ENCODE measurements around the gene SNCA.

The SNCA gene

GRCh38 chr4:89716893-89717292 is 120.1 kb downstream of the SNCA start:
- WGBS (ENCODE audit: insufficient coverage), result 98% methylated on average over 6 of the region's 6 CpGs
- Histone ChIP-seq H3K4me1 (ENCODE audit: control extremely low read depth in 1 of 4, control insufficient read depth in 4 of 4, insufficient read depth in 4 of 4, low read length in 3 of 4) (no peaks in the 10 kb centered on the region), H3K27me3 (replicated peaks in 2 of 5; ENCODE audit: control insufficient read depth in 4 of 5, insufficient read depth in 5 of 5, low read length in 4 of 5) (no peaks in the 10 kb centered on the region), H3K27ac (ENCODE audit: insufficient read depth in 1 of 2, low read depth in 1 of 2, low read length in 2 of 2, poor library complexity in 1 of 2, severe bottlenecking in 2 of 2) (no peak overlapping the region), H3K9me3 (ENCODE audit: control extremely low read depth in 1 of 5, control insufficient read depth in 4 of 5, insufficient read depth in 2 of 5, low read depth in 1 of 5, low read length in 4 of 5) (peaks cover 0 to 4% (median 0%) of the 10 kb centered on the region in 5 experiments), H3K36me3 (ENCODE audit: control insufficient read depth in 4 of 4, insufficient read depth in 4 of 4, low read length in 3 of 4) (no peaks in the 10 kb centered on the region), H3K4me3 (ENCODE audit: control insufficient read depth in 1 of 7, extremely low read depth in 1 of 7, insufficient read depth in 4 of 7, low read depth in 2 of 7, low read length in 6 of 7) (no peak overlapping the region)
- POLR2A ChIA-PET, result no interaction called here
- DNase-seq, result no peak
- CTCF ChIA-PET, result interaction anchor here (2.0 kb wide), 1 partner anchor 9 kb away, joined by 4 read pairs; no protein-coding TSS in a partner anchor

GRCh38 chr4:89715631-89716030 is 121.3 kb downstream of the SNCA start:
- no peak overlapping the region for H3K27ac ChIP-seq (ENCODE audit: insufficient read depth in 1 of 2, low read depth in 1 of 2, low read length in 2 of 2, poor library complexity in 1 of 2, severe bottlenecking in 2 of 2)
- peaks cover 0 to 4% (median 0%) of the 10 kb centered on the region in 5 experiments for H3K9me3 ChIP-seq (ENCODE audit: control extremely low read depth in 1 of 5, control insufficient read depth in 4 of 5, insufficient read depth in 2 of 5, low read depth in 1 of 5, low read length in 4 of 5)
- POLR2A ChIA-PET, result interaction anchor here (0.7 kb wide), 1 partner anchor 1619 kb away, joined by 3 read pairs; no protein-coding TSS in a partner anchor
- DNase-seq, result no peak
- no CpG with 5 or more reads among the region's 1 CpG for WGBS (ENCODE audit: insufficient coverage)
- no peaks in the 10 kb centered on the region for H3K4me1 ChIP-seq (ENCODE audit: control extremely low read depth in 1 of 4, control insufficient read depth in 4 of 4, insufficient read depth in 4 of 4, low read length in 3 of 4)
- no peak overlapping the region for H3K4me3 ChIP-seq (ENCODE audit: control insufficient read depth in 1 of 7, extremely low read depth in 1 of 7, insufficient read depth in 4 of 7, low read depth in 2 of 7, low read length in 6 of 7)
- CTCF ChIA-PET, result interaction anchor here (2.0 kb wide), 1 partner anchor 16 kb away, joined by 4 read pairs; no protein-coding TSS in a partner anchor
- H3K36me3 ChIP-seq (ENCODE audit: control insufficient read depth in 4 of 4, insufficient read depth in 4 of 4, low read length in 3 of 4), result no peaks in the 10 kb centered on the region
- no peaks in the 10 kb centered on the region for H3K27me3 ChIP-seq (replicated peaks in 2 of 5; ENCODE audit: control insufficient read depth in 4 of 5, insufficient read depth in 5 of 5, low read length in 4 of 5)

DNA sequence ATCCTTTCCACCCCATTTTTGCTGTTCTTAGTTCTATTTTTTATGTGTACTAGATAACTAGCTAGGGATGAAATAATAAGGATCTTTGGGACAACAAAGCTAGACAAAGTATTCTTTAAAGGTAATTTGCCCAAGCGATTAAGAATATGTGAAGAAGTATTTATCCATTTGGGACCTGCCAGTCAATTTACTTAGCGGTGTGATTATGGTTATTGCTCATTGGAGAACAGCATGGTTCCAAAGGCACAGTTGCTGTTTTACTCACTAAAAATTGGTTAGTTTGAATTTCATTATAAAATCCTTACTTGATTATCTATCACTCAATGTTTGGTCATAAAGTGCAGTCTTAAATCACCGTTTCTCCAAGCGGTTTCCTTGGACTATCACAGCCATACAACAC is 124.1 kb downstream of the SNCA start:
- WGBS (ENCODE audit: insufficient coverage), result 100% methylated on average over 3 of the region's 4 CpGs
- CTCF ChIA-PET, result no interaction called here
- DNase-seq, result no peak
- no peak overlapping the region for H3K4me3 ChIP-seq (ENCODE audit: control insufficient read depth in 1 of 7, extremely low read depth in 1 of 7, insufficient read depth in 4 of 7, low read depth in 2 of 7, low read length in 6 of 7)
- POLR2A ChIA-PET, result no interaction called here
- no peaks in the 10 kb centered on the region for H3K27me3 ChIP-seq (replicated peaks in 2 of 5; ENCODE audit: control insufficient read depth in 4 of 5, insufficient read depth in 5 of 5, low read length in 4 of 5)
- H3K9me3 ChIP-seq (ENCODE audit: control extremely low read depth in 1 of 5, control insufficient read depth in 4 of 5, insufficient read depth in 2 of 5, low read depth in 1 of 5, low read length in 4 of 5), result no peaks in the 10 kb centered on the region
- H3K4me1 ChIP-seq (ENCODE audit: control extremely low read depth in 1 of 4, control insufficient read depth in 4 of 4, insufficient read depth in 4 of 4, low read length in 3 of 4), result peaks cover 0 to 3% (median 0%) of the 10 kb centered on the region in 4 experiments
- H3K27ac ChIP-seq (ENCODE audit: insufficient read depth in 1 of 2, low read depth in 1 of 2, low read length in 2 of 2, poor library complexity in 1 of 2, severe bottlenecking in 2 of 2), result no peak overlapping the region
- H3K36me3 ChIP-seq (ENCODE audit: control insufficient read depth in 4 of 4, insufficient read depth in 4 of 4, low read length in 3 of 4), result no peaks in the 10 kb centered on the region

DNA sequence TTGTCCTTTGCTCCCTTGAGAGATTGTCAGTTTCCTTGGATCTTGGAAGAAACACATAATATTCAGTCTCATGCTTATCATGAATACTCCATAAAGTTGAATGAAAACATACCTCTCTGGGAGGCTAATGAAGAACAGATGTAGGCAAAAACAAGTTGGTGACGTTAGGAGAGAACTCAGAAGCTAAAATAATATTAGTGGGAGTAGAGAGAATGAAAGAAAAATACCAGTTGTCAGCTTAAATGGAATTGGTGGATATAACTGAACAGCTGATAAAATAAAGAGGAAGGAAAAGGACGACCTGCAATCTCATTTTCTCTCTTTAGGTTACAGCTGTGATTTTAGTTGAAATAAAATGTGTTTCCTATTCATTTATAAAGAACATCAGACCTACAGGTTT is 124.8 kb downstream of the SNCA start:
- no peaks in the 10 kb centered on the region for H3K36me3 ChIP-seq (ENCODE audit: control insufficient read depth in 4 of 4, insufficient read depth in 4 of 4, low read length in 3 of 4)
- DNase-seq, result peak in 2 of 3 donors; percentile 10 to 25
- H3K9me3 ChIP-seq (ENCODE audit: control extremely low read depth in 1 of 5, control insufficient read depth in 4 of 5, insufficient read depth in 2 of 5, low read depth in 1 of 5, low read length in 4 of 5), result no peaks in the 10 kb centered on the region
- CTCF ChIA-PET, result interaction anchor here (0.8 kb wide), 1 partner anchor 12 kb away, joined by 3 read pairs; no protein-coding TSS in a partner anchor
- POLR2A ChIA-PET, result no interaction called here
- no peak overlapping the region for H3K27ac ChIP-seq (ENCODE audit: insufficient read depth in 1 of 2, low read depth in 1 of 2, low read length in 2 of 2, poor library complexity in 1 of 2, severe bottlenecking in 2 of 2)
- H3K4me1 ChIP-seq (ENCODE audit: control extremely low read depth in 1 of 4, control insufficient read depth in 4 of 4, insufficient read depth in 4 of 4, low read length in 3 of 4), result peaks cover 0 to 3% (median 0%) of the 10 kb centered on the region in 4 experiments
- H3K4me3 ChIP-seq (ENCODE audit: control insufficient read depth in 1 of 7, extremely low read depth in 1 of 7, insufficient read depth in 4 of 7, low read depth in 2 of 7, low read length in 6 of 7), result no peak overlapping the region
- 70% methylated on average over 1 of the region's 2 CpGs for WGBS (ENCODE audit: insufficient coverage)
- no peaks in the 10 kb centered on the region for H3K27me3 ChIP-seq (replicated peaks in 2 of 5; ENCODE audit: control insufficient read depth in 4 of 5, insufficient read depth in 5 of 5, low read length in 4 of 5)

GRCh38 chr4:89708903-89709421 is 128.0 kb downstream of the SNCA start:
- no peaks in the 10 kb centered on the region for H3K27me3 ChIP-seq (replicated peaks in 2 of 5; ENCODE audit: control insufficient read depth in 4 of 5, insufficient read depth in 5 of 5, low read length in 4 of 5)
- WGBS (ENCODE audit: insufficient coverage), result 29% methylated on average over 1 of the region's 2 CpGs
- H3K36me3 ChIP-seq (ENCODE audit: control insufficient read depth in 4 of 4, insufficient read depth in 4 of 4, low read length in 3 of 4), result no peaks in the 10 kb centered on the region
- no peak overlapping the region for H3K27ac ChIP-seq (ENCODE audit: insufficient read depth in 1 of 2, low read depth in 1 of 2, low read length in 2 of 2, poor library complexity in 1 of 2, severe bottlenecking in 2 of 2)
- H3K9me3 ChIP-seq (ENCODE audit: control extremely low read depth in 1 of 5, control insufficient read depth in 4 of 5, insufficient read depth in 2 of 5, low read depth in 1 of 5, low read length in 4 of 5), result no peaks in the 10 kb centered on the region
- POLR2A ChIA-PET, result no interaction called here
- no peak overlapping the region for H3K4me3 ChIP-seq (ENCODE audit: control insufficient read depth in 1 of 7, extremely low read depth in 1 of 7, insufficient read depth in 4 of 7, low read depth in 2 of 7, low read length in 6 of 7)
- DNase-seq, result peak in 1 of 3 donors; percentile 2
- CTCF ChIA-PET, result interaction anchor here (0.9 kb wide), 1 partner anchor 9 kb away, joined by 4 read pairs; no protein-coding TSS in a partner anchor
- peaks cover 0 to 3% (median 0%) of the 10 kb centered on the region in 4 experiments for H3K4me1 ChIP-seq (ENCODE audit: control extremely low read depth in 1 of 4, control insufficient read depth in 4 of 4, insufficient read depth in 4 of 4, low read length in 3 of 4)

- H3K9me3 ChIP-seq (ENCODE audit: control extremely low read depth in 1 of 5, control insufficient read depth in 4 of 5, insufficient read depth in 2 of 5, low read depth in 1 of 5, low read length in 4 of 5), result no peaks in the 10 kb centered on the region
- no peaks in the 10 kb centered on the region for H3K36me3 ChIP-seq (ENCODE audit: control insufficient read depth in 4 of 4, insufficient read depth in 4 of 4, low read length in 3 of 4)
- peak in 1 of 3 donors; percentile 4 for DNase-seq
- H3K27ac ChIP-seq (ENCODE audit: insufficient read depth in 1 of 2, low read depth in 1 of 2, low read length in 2 of 2, poor library complexity in 1 of 2, severe bottlenecking in 2 of 2), result no peak overlapping the region
- ChIA-PET POLR2A (no interaction called here), CTCF (no interaction called here)
- 92% methylated on average over 4 of the region's 5 CpGs for WGBS (ENCODE audit: insufficient coverage)
- H3K4me1 ChIP-seq (ENCODE audit: control extremely low read depth in 1 of 4, control insufficient read depth in 4 of 4, insufficient read depth in 4 of 4, low read length in 3 of 4), result peaks cover 0 to 3% (median 0%) of the 10 kb centered on the region in 4 experiments
- no peaks in the 10 kb centered on the region for H3K27me3 ChIP-seq (replicated peaks in 2 of 5; ENCODE audit: control insufficient read depth in 4 of 5, insufficient read depth in 5 of 5, low read length in 4 of 5)
- no peak overlapping the region for H3K4me3 ChIP-seq (ENCODE audit: control insufficient read depth in 1 of 7, extremely low read depth in 1 of 7, insufficient read depth in 4 of 7, low read depth in 2 of 7, low read length in 6 of 7)
These were observed 129.5 kb downstream of the SNCA start for GRCh38 chr4:89707467-89707866.

GRCh38 chr4:89704651-89705395 is 132.1 kb downstream of the SNCA start:
- DNase-seq, result no peak
- WGBS (ENCODE audit: insufficient coverage), result no CpG with 5 or more reads among the region's 2 CpGs
- CTCF ChIA-PET, result no interaction called here
- H3K4me1 ChIP-seq (ENCODE audit: control extremely low read depth in 1 of 4, control insufficient read depth in 4 of 4, insufficient read depth in 4 of 4, low read length in 3 of 4), result peaks cover 0 to 3% (median 0%) of the 10 kb centered on the region in 4 experiments
- no peaks in the 10 kb centered on the region for H3K9me3 ChIP-seq (ENCODE audit: control extremely low read depth in 1 of 5, control insufficient read depth in 4 of 5, insufficient read depth in 2 of 5, low read depth in 1 of 5, low read length in 4 of 5)
- H3K27ac ChIP-seq (ENCODE audit: insufficient read depth in 1 of 2, low read depth in 1 of 2, low read length in 2 of 2, poor library complexity in 1 of 2, severe bottlenecking in 2 of 2), result no peak overlapping the region
- POLR2A ChIA-PET, result no interaction called here
- no peak overlapping the region for H3K4me3 ChIP-seq (ENCODE audit: control insufficient read depth in 1 of 7, extremely low read depth in 1 of 7, insufficient read depth in 4 of 7, low read depth in 2 of 7, low read length in 6 of 7)
- no peaks in the 10 kb centered on the region for H3K27me3 ChIP-seq (replicated peaks in 2 of 5; ENCODE audit: control insufficient read depth in 4 of 5, insufficient read depth in 5 of 5, low read length in 4 of 5)
- no peaks in the 10 kb centered on the region for H3K36me3 ChIP-seq (ENCODE audit: control insufficient read depth in 4 of 4, insufficient read depth in 4 of 4, low read length in 3 of 4)
